ENCODE measurements around the gene BAG5. TPM values are rescaled to one million over a fixed set of nuclear protein-coding genes. Genes with fewer than 3 reads are reported as not detected.

Gene BAG5
- total RNA-seq, 1 experiment from 2014 or later, result 76.5 TPM

- Histone ChIP-seq H3K36me3 (ENCODE audit: low read depth) (no peaks in the 10 kb centered on the region), H3K4me2 (no peak overlapping the region), H3K27me3 (ENCODE audit: insufficient read depth, low read depth) (no peaks in the 10 kb centered on the region), H3K4me3 (no peak overlapping the region), H3K4me1 (replicated peaks; ENCODE audit: insufficient read depth) (peaks cover 23% of the 10 kb centered on the region), H2AFZ (no peak overlapping the region), H3K27ac (no peak overlapping the region), H4K20me1 (ENCODE audit: insufficient read depth) (peaks cover 43% of the 10 kb centered on the region), H3F3A (ENCODE audit: insufficient read depth, low read depth) (peaks cover 8% of the 10 kb centered on the region), H3K79me2 (ENCODE audit: low read depth) (no peaks in the 10 kb centered on the region), H3K9me3 (ENCODE audit: insufficient read depth, low read depth) (no peaks in the 10 kb centered on the region), H3K9me2 (ENCODE audit: insufficient read depth) (no peaks in the 10 kb centered on the region)
- DNase-seq, result peak; percentile 72 to 89
- BruUV-seq (replicated peaks), result no TSS peak
- ChIA-PET CTCF (interaction anchor here (0.5 to 1.0 kb wide), 6 partner anchors 8 to 1116 kb away, joined by 3 to 6 read pairs (median 6); no protein-coding TSS in a partner anchor), POLR2A (ENCODE audit: unreplicated experiment) (interaction anchor here (0.6 kb wide), 1 partner anchor 166 kb away, joined by 3 read pairs; no protein-coding TSS in a partner anchor)
- intact Hi-C loops (cut with micrococcal nuclease; ENCODE audit: unreplicated experiment), result loop anchor here (1.0 to 10.0 kb wide), 3 partner anchors 26 to 1022 kb away; no protein-coding TSS in a partner anchor
- TF ChIP-seq CTCF (conservative IDR thresholded peaks at IDR 0.05) (peak; percentile 100), EZH2 (IDR thresholded peaks at IDR 0.05; ENCODE audit: low read depth) (no peak)
These were observed 15.6 kb downstream of the BAG5 start for GRCh38 chr14:103546652-103547454.

- Histone ChIP-seq H3K9me2 (ENCODE audit: insufficient read depth) (no peaks in the 10 kb centered on the region), H3K9me3 (ENCODE audit: insufficient read depth, low read depth) (no peaks in the 10 kb centered on the region), H3K4me1 (replicated peaks; ENCODE audit: insufficient read depth) (peaks cover 28% of the 10 kb centered on the region), H3K4me2 (no peak overlapping the region), H4K20me1 (ENCODE audit: insufficient read depth) (peaks cover 41% of the 10 kb centered on the region), H3K79me2 (ENCODE audit: low read depth) (no peaks in the 10 kb centered on the region), H3K4me3 (no peak overlapping the region), H3K27me3 (ENCODE audit: insufficient read depth, low read depth) (no peaks in the 10 kb centered on the region), H2AFZ (no peak overlapping the region), H3K36me3 (ENCODE audit: low read depth) (no peaks in the 10 kb centered on the region), H3K27ac (no peak overlapping the region), H3F3A (ENCODE audit: insufficient read depth, low read depth) (peaks cover 16% of the 10 kb centered on the region)
- DNase-seq, result no peak
- ChIA-PET CTCF (interaction anchor here (0.7 to 1.0 kb wide), 3 partner anchors 25 to 908 kb away, joined by 3 to 6 read pairs (median 3); no protein-coding TSS in a partner anchor), POLR2A (ENCODE audit: unreplicated experiment) (no interaction called here)
- no peak for TF ChIP-seq CTCF (conservative IDR thresholded peaks at IDR 0.05)
- no peak for TF ChIP-seq EZH2 (IDR thresholded peaks at IDR 0.05; ENCODE audit: low read depth)
- BruUV-seq (replicated peaks), result no TSS peak
- intact Hi-C loops (cut with micrococcal nuclease; ENCODE audit: unreplicated experiment), result loop anchor here (1.0 to 10.0 kb wide), 3 partner anchors 25 to 1021 kb away; no protein-coding TSS in a partner anchor
These were observed 16.4 kb downstream of the BAG5 start for GRCh38 chr14:103545915-103546651.

GRCh38 chr14:103545219-103545914 lies 17.1 kb downstream of the BAG5 start:
- intact Hi-C loops (cut with micrococcal nuclease; ENCODE audit: unreplicated experiment), result loop anchor here (10.0 kb wide), 1 partner anchor 1021 kb away; no protein-coding TSS in a partner anchor
- Histone ChIP-seq H3K27me3 (ENCODE audit: insufficient read depth, low read depth) (no peaks in the 10 kb centered on the region), H3K36me3 (ENCODE audit: low read depth) (no peaks in the 10 kb centered on the region), H3K27ac (no peak overlapping the region), H2AFZ (no peak overlapping the region), H3F3A (ENCODE audit: insufficient read depth, low read depth) (peaks cover 23% of the 10 kb centered on the region), H3K9me3 (ENCODE audit: insufficient read depth, low read depth) (no peaks in the 10 kb centered on the region), H3K4me3 (no peak overlapping the region), H4K20me1 (ENCODE audit: insufficient read depth) (peaks cover 41% of the 10 kb centered on the region), H3K4me2 (no peak overlapping the region), H3K79me2 (ENCODE audit: low read depth) (no peaks in the 10 kb centered on the region), H3K9me2 (ENCODE audit: insufficient read depth) (no peaks in the 10 kb centered on the region), H3K4me1 (replicated peaks; ENCODE audit: insufficient read depth) (peaks cover 33% of the 10 kb centered on the region)
- BruUV-seq (replicated peaks), result no TSS peak
- ChIA-PET POLR2A (ENCODE audit: unreplicated experiment) (no interaction called here), CTCF (interaction anchor here (0.7 to 1.0 kb wide), 2 partner anchors 26 to 907 kb away, joined by 3 read pairs; no protein-coding TSS in a partner anchor)
- TF ChIP-seq CTCF (conservative IDR thresholded peaks at IDR 0.05) (no peak), EZH2 (IDR thresholded peaks at IDR 0.05; ENCODE audit: low read depth) (no peak)
- DNase-seq, result no peak
